Activated naive CD8-positive, alpha-beta T cell (primary cell): ENCODE results near the gene ZNF512.
"Not testable (repeated sequence)": the region's sequence is repeated elsewhere in the genome, so short reads cannot be mapped to it uniquely, and the experiment has no call there.

ENCODE experiments used
- H3K27ac Mint-ChIP-seq: one replicate; pipeline ENCODE4 v1.8.0; 2021; ENCODE audit warnings: mixed read lengths
- H3K27me3 Mint-ChIP-seq: one replicate; pipeline ENCODE4 v1.8.0; 2021; ENCODE audit warnings: mixed read lengths
- H3K36me3 Mint-ChIP-seq: one replicate; pipeline ENCODE4 v1.8.0; 2021; ENCODE audit warnings: mixed read lengths
- H3K4me1 Mint-ChIP-seq: one replicate; pipeline ENCODE4 v1.8.0; 2021; ENCODE audit warnings: low read depth, mixed read lengths
- H3K4me3 Mint-ChIP-seq: one replicate; pipeline ENCODE4 v1.8.0; 2021; ENCODE audit warnings: mild to moderate bottlenecking, mixed read lengths
- H3K9me3 Mint-ChIP-seq: one replicate; pipeline ENCODE4 v1.8.0; 2021; ENCODE audit warnings: low read depth, mixed read lengths

ZNF512 gene

GRCh38 chr2:27596627-27597026 lies 13.8 kb downstream of the ZNF512 start:
- Mint-ChIP-seq H3K27me3 (no peaks in the 10 kb centered on the region), H3K4me1 (peaks cover 45% of the 10 kb centered on the region), H3K9me3 (no peaks in the 10 kb centered on the region), H3K4me3 (no peak overlapping the region), H3K27ac (peak overlapping the region; percentile 34), H3K36me3 (peaks cover 23% of the 10 kb centered on the region)

GRCh38 chr2:27606611-27607010 lies 23.8 kb downstream of the ZNF512 start:
- no peaks in the 10 kb centered on the region for H3K9me3 Mint-ChIP-seq
- H3K27me3 Mint-ChIP-seq, result no peaks in the 10 kb centered on the region
- peaks cover 11% of the 10 kb centered on the region for H3K36me3 Mint-ChIP-seq
- H3K27ac Mint-ChIP-seq, result no peak overlapping the region
- no peaks in the 10 kb centered on the region for H3K4me1 Mint-ChIP-seq
- H3K4me3 Mint-ChIP-seq, result no peak overlapping the region

GRCh38 chr2:27613985-27614384 lies 31.1 kb downstream of the ZNF512 start:
- no peak overlapping the region for H3K4me3 Mint-ChIP-seq
- no peak overlapping the region for H3K27ac Mint-ChIP-seq
- H3K4me1 Mint-ChIP-seq, result no peaks in the 10 kb centered on the region
- H3K27me3 Mint-ChIP-seq, result no peaks in the 10 kb centered on the region
- peaks cover 17% of the 10 kb centered on the region for H3K36me3 Mint-ChIP-seq
- no peaks in the 10 kb centered on the region for H3K9me3 Mint-ChIP-seq

GRCh38 chr2:27615316-27615715 lies 32.5 kb downstream of the ZNF512 start:
- Mint-ChIP-seq H3K36me3 (peaks cover 17% of the 10 kb centered on the region), H3K4me3 (no peak overlapping the region), H3K4me1 (no peaks in the 10 kb centered on the region), H3K9me3 (no peaks in the 10 kb centered on the region), H3K27me3 (no peaks in the 10 kb centered on the region), H3K27ac (no peak overlapping the region)

- Mint-ChIP-seq H3K27ac (peak overlapping the region; percentile 46), H3K27me3 (no peaks in the 10 kb centered on the region), H3K4me1 (no peaks in the 10 kb centered on the region), H3K36me3 (peaks cover 11% of the 10 kb centered on the region), H3K4me3 (no peak overlapping the region), H3K9me3 (no peaks in the 10 kb centered on the region)
Measured at GRCh38 chr2:27621524-27621923, 38.7 kb downstream of the ZNF512 start.

GRCh38 chr2:27622921-27623384 lies 40.1 kb downstream of the ZNF512 start:
- Mint-ChIP-seq H3K9me3 (no peaks in the 10 kb centered on the region), H3K27me3 (no peaks in the 10 kb centered on the region), H3K4me3 (no peak overlapping the region), H3K27ac (no peak overlapping the region), H3K36me3 (peaks cover 4% of the 10 kb centered on the region), H3K4me1 (peaks cover 11% of the 10 kb centered on the region)

GRCh38 chr2:27624943-27625342 lies 42.1 kb downstream of the ZNF512 start:
- Mint-ChIP-seq H3K27ac (peak overlapping the region; percentile 31), H3K4me3 (no peak overlapping the region), H3K4me1 (peaks cover 15% of the 10 kb centered on the region), H3K36me3 (peaks cover 2% of the 10 kb centered on the region), H3K9me3 (no peaks in the 10 kb centered on the region), H3K27me3 (no peaks in the 10 kb centered on the region)

GRCh38 chr2:27626323-27626722 lies 43.5 kb downstream of the ZNF512 start:
- not testable (repeated sequence) for H3K27me3 Mint-ChIP-seq, H3K9me3 Mint-ChIP-seq, H3K4me3 Mint-ChIP-seq, H3K36me3 Mint-ChIP-seq, H3K27ac Mint-ChIP-seq
- peaks cover 23% of the 10 kb centered on the region for H3K4me1 Mint-ChIP-seq

- H3K4me3 Mint-ChIP-seq, H3K27ac Mint-ChIP-seq, H3K36me3 Mint-ChIP-seq, H3K27me3 Mint-ChIP-seq, H3K9me3 Mint-ChIP-seq: not testable (repeated sequence)
- H3K4me1 Mint-ChIP-seq, result peaks cover 29% of the 10 kb centered on the region
Measured at GRCh38 chr2:27626921-27627320, 44.1 kb downstream of the ZNF512 start.

- Mint-ChIP-seq H3K4me1 (peaks cover 36% of the 10 kb centered on the region), H3K27me3 (no peaks in the 10 kb centered on the region), H3K36me3 (peaks cover 9% of the 10 kb centered on the region), H3K4me3 (no peak overlapping the region), H3K27ac (no peak overlapping the region), H3K9me3 (no peaks in the 10 kb centered on the region)
Measured at GRCh38 chr2:27627963-27628766, 45.3 kb downstream of the ZNF512 start.

GRCh38 chr2:27628767-27629709 lies 46.2 kb downstream of the ZNF512 start, which contains the start of the genes CCDC121 and GPN1:
Gene CCDC121 (minus strand): TSS chr2:27629012. CDS start chr2:27627799, 1,213 bp downstream.
Gene GPN1 (plus strand): TSS chr2:27629050. CDS start chr2:27629059, 9 bp downstream.
- no peaks in the 10 kb centered on the region for H3K27me3 Mint-ChIP-seq
- H3K27ac Mint-ChIP-seq, result no peak within 1 kb of the TSS
- no peaks in the 10 kb centered on the region for H3K9me3 Mint-ChIP-seq
- peaks cover 36% of the 10 kb centered on the region for H3K4me1 Mint-ChIP-seq
- H3K36me3 Mint-ChIP-seq, result peaks cover 10% of the 10 kb centered on the region
- no peak within 1 kb of the TSS for H3K4me3 Mint-ChIP-seq

- H3K27me3 Mint-ChIP-seq, result not testable (repeated sequence)
Measured at GRCh38 chr2:27630257-27630656, 47.4 kb downstream of the ZNF512 start.

GRCh38 chr2:27634291-27634690 lies 51.4 kb downstream of the ZNF512 start:
- H3K4me3 Mint-ChIP-seq, result no peak overlapping the region
- H3K9me3 Mint-ChIP-seq, result no peaks in the 10 kb centered on the region
- H3K27ac Mint-ChIP-seq, result no peak overlapping the region
- peaks cover 24% of the 10 kb centered on the region for H3K36me3 Mint-ChIP-seq
- H3K4me1 Mint-ChIP-seq, result peaks cover 49% of the 10 kb centered on the region
- no peaks in the 10 kb centered on the region for H3K27me3 Mint-ChIP-seq

More at GRCh38 chr2:27630257-27630656, 47.4 kb downstream of the ZNF512 start:
- H3K9me3 Mint-ChIP-seq, H3K4me3 Mint-ChIP-seq: not testable (repeated sequence)
- peaks cover 17% of the 10 kb centered on the region for H3K36me3 Mint-ChIP-seq
- H3K27ac Mint-ChIP-seq, result peak overlapping the region; percentile 46
- peaks cover 39% of the 10 kb centered on the region for H3K4me1 Mint-ChIP-seq

GRCh38 chr2:27636766-27637165 lies 53.9 kb downstream of the ZNF512 start:
- Mint-ChIP-seq H3K4me3 (no peak overlapping the region), H3K36me3 (peaks cover 27% of the 10 kb centered on the region), H3K4me1 (peaks cover 41% of the 10 kb centered on the region), H3K9me3 (no peaks in the 10 kb centered on the region), H3K27me3 (no peaks in the 10 kb centered on the region), H3K27ac (no peak overlapping the region)
